HG03439 (cell line): ENCODE results near the gene SPATS1.
"Not testable (repeated sequence)": the region's sequence is repeated elsewhere in the genome, so short reads cannot be mapped to it uniquely, and the experiment has no call there.

Experiments
- ATAC-seq: cut with Tn5 transposase; IDR thresholded peaks from one replicate; pipeline ENCODE4 v1.9.1; 2021; ENCODE audit warnings: mild to moderate bottlenecking, moderate library complexity; ENCODE audit not compliant: unreplicated experiment

The SPATS1 gene

GRCh38 chr6:44311304-44311703 is 31.1 kb upstream of the SPATS1 start:
- ATAC-seq: no peak

GRCh38 chr6:44311767-44312166 is 30.7 kb upstream of the SPATS1 start:
- no peak for ATAC-seq

- ATAC-seq: peak; percentile 87
Measured at GRCh38 chr6:44312901-44313788, 29.3 kb upstream of the SPATS1 start, which contains the start of gene AARS2. Gene AARS2, minus strand, starts transcription at chr6:44313347. Its CDS starts 24 bp downstream, at chr6:44313323.

- ATAC-seq: not testable (repeated sequence)
Measured at GRCh38 chr6:44314657-44315056, 27.8 kb upstream of the SPATS1 start.

- no peak for ATAC-seq
Measured at GRCh38 chr6:44315516-44315915, 26.9 kb upstream of the SPATS1 start.

GRCh38 chr6:44315951-44316350 is 26.5 kb upstream of the SPATS1 start:
- ATAC-seq: no peak

- ATAC-seq: no peak
Measured at GRCh38 chr6:44316481-44316880, 26.0 kb upstream of the SPATS1 start.

GRCh38 chr6:44317136-44317631 is 25.3 kb upstream of the SPATS1 start:
- not testable (repeated sequence) for ATAC-seq

GRCh38 chr6:44321210-44321609 is 21.2 kb upstream of the SPATS1 start:
- ATAC-seq: no peak

- ATAC-seq: no peak
Measured at GRCh38 chr6:44327096-44327495, 15.4 kb upstream of the SPATS1 start.

GRCh38 chr6:44327760-44328159 is 14.7 kb upstream of the SPATS1 start:
- no peak for ATAC-seq

- not testable (repeated sequence) for ATAC-seq
Measured at GRCh38 chr6:44328203-44328602, 14.2 kb upstream of the SPATS1 start.

GRCh38 chr6:44329858-44330257 is 12.6 kb upstream of the SPATS1 start:
- no peak for ATAC-seq

GRCh38 chr6:44332585-44332984 is 9.9 kb upstream of the SPATS1 start:
- no peak for ATAC-seq

- ATAC-seq: no peak
Measured at GRCh38 chr6:44333273-44333919, 9.1 kb upstream of the SPATS1 start.

GRCh38 chr6:44333942-44334341 is 8.5 kb upstream of the SPATS1 start:
- ATAC-seq: no peak

GRCh38 chr6:44335631-44336030 is 6.8 kb upstream of the SPATS1 start:
- no peak for ATAC-seq

- ATAC-seq: peak; percentile 59
Measured at GRCh38 chr6:44338228-44339122, 4.0 kb upstream of the SPATS1 start.

- ATAC-seq: no peak
Measured at GRCh38 chr6:44339301-44339700, 3.1 kb upstream of the SPATS1 start.

- ATAC-seq: no peak
Measured at GRCh38 chr6:44339763-44340625, 2.5 kb upstream of the SPATS1 start.
